PC-9 (cell line): ENCODE results near the gene TMEM97.

ENCODE experiments used
- CTCF ChIP-seq: fragments of 200-600 bp; sonication (generic); conservative IDR thresholded peaks from 2 replicates; pipeline ENCODE4 v1.6.1; 2017; ENCODE audit warnings: mixed run types, antibody characterized with exemption, mild to moderate bottlenecking, moderate library complexity
- EZH2 ChIP-seq: fragments of 200-600 bp; sonication (generic); IDR thresholded peaks from 2 replicates; pipeline ENCODE4 v1.8.0; 2017; ENCODE audit warnings: antibody characterized with exemption, low read depth

GRCh38 chr17:28293994-28294393 is 25.0 kb upstream of the TMEM97 start:
- TF ChIP-seq CTCF = no peak
- TF ChIP-seq EZH2 = no peak
